Activated CD8-positive, alpha-beta memory T cell treated with anti-CD3 and anti-CD28 coated beads for 24 hours (primary cell): ENCODE measurements around the gene PIGL.
A peak's percentile ranks its signal among the peaks of the same experiment; 100 is the strongest.
"Not testable (repeated sequence)": the region's sequence is repeated elsewhere in the genome, so short reads cannot be mapped to it uniquely, and the experiment has no call there.

Source experiments
- DNase-seq: peaks from one replicate; pipeline ENCODE4 v3.0.0-alpha.2; 2020

The PIGL gene

DNA sequence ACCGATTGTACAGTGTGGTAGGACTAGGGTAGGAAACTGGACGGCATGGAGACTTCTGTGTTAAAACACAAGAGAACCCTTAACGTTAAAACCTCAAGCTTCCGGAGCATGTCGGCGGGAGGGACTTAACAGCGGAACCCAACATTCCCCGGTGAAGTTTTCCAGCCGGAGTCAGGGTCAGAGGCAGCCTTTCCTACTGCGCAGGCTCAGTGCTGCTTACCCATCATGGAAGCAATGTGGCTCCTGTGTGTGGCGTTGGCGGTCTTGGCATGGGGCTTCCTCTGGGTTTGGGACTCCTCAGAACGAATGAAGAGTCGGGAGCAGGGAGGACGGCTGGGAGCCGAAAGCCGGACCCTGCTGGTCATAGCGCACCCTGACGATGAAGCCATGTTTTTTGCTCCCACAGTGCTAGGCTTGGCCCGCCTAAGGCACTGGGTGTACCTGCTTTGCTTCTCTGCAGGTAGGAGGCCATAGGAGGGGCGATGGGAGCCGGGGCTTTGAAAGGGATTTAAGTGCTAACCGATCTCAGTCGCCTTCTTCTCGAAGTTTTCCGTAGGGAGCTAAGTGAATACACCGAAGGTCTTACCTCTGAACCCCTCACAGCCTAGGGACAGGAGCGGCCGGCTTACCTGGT, at the start of gene PIGL:
Gene PIGL (plus strand): TSS at position 209 of the 634 bp plus-strand sequence. CDS start 17 bp downstream, at position 226.
- DNase-seq: peak; percentile 95

DNA sequence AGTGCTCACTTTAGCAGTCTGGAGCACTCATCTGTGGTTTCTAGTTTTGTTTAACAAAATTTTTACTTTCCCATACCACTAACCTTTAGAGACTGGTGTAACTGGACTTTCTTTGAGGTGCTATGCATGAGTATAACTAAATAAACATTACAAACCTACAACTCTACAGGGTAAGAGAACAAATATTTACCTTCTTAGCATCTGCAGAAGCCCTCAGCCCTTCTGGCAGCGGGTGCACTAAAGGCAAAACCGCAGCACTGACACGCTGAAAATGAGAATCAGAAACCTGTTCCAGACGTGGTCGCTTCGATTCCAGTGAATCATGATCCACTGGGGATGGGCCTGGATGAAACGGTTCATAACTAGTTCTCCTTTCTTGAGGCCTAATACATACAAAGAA, 45.4 kb upstream of the PIGL start:
- DNase-seq: no peak

DNA sequence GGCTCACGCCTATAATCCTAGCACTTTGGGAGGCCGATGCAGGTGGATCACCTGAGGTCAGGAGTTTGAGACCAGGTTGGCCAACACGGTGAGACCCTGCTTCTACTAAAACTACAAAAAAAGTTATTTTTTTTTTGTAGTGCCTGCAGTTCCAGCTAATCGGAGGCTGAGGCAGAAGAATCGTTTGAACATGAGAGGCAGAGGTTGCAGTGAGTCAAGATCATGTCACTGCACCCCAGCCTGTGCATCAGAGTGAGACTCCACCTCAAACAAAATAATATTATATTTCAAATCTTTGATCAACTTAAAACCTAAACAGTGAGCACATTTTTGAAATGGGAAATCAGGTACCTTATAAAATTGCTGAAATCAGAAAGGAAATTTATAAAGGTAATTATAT, 38.2 kb upstream of the PIGL start:
- no peak for DNase-seq

DNA sequence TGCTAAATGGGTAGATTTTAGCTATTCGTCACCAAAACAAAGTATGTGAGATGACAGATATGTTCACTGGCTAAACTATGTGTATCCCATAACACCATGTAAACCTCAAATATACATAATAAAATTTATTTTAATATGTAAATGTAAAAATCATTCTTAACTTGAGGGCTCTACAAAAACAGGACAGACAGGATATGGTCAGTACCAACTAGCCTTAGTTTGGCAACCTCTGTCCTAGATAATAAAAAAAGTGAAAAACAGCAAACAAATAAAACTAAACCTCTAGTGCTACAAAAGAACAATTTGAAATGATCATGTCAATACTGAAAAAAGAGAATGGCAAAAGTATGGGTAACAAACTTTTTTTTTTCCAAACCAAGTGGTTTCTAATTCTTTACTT, 35.4 kb upstream of the PIGL start:
- no peak for DNase-seq

DNA sequence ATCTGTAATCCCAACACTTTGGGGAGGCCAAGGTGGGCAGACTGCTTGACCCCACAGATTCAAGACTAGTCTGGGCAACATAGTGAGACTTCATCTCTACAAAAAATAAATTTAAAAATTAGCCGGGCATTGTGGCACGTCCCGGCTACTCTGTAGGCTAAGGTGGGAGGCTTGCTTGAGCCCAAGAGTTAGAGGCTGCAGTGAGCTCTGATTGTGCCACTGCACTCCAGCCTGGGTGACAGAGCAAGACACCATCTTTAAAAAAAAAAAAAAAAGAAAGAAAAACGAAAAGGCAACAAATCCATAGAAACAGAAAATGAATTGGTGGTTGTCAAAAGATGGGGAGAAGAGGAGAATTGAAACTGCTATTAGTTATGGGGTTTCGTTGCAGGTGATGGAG, 29.4 kb upstream of the PIGL start:
- no peak for DNase-seq

DNA sequence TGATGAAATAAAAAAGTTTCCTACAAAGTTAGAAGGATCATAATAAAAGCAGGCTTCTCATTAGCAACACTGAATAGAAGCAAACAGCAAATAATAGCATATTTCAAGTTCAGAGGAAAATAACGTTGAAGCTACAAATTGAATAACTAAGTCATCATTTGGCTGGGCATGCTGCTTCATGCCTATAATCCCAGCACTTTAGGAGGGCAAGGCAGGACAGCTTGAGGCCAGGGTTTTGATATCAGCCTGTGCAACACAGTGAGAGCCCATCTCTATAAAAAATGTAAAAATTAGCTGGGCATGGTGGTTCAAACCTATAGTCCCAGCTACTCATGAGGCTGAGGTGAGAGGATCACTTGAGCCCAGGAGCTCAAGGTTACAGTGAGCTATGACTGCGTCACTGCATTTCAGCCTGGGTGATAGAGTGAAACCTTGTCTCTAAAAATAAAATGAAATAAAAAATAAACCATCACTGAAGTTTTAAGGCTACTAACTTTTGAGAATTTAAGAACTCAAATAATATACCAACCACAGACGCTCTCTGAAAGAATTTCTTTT, 27.1 kb upstream of the PIGL start:
- DNase-seq: no peak

DNA sequence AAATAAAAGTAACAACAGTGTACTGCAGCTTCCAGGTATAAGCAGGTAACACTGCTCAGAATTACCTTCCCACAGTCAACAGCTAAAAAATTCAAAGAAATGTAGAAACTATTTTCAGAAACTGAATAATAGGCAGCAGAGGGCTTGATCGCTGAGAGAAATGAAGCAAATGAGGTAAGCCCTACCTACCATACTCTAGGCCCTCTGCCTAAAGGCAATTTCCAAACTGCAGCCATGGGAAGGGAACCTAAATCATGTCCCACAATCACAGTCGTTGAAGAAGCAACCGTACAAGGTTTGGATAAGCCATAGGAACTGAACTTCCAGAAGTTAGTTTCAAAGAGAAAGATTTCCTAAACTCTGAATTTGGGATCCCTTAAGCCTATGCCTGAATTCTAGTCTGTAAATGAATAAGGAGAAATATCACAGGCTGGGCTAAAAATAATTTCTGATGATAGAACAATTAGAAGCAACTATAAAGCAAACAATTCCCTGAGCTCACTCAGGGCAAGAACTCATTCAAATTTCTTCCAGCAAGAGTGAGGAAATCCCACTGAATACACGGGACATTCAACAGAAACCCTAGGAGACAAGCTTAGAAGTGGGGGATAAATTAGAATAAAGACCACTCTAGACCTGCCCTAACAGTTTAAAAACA, 26.2 kb upstream of the PIGL start:
- no peak for DNase-seq

DNA sequence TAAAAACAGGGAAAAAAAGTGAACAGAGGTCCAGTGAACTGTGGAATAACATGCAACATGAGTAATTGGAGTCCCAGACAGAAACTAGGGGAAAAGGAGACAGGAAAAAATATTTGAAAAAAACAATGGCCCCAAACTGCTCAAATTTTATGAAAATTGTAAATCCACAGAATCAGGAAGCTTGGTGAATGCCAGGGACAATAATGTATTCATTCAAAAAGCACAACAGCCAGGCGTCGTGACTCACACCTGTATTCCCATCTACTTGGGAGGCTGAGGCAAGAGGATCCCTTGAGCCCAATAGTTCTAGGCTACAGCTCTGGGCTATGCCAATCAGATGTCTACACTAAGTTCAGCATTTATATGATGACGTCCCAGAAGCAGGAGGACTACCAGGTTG, 25.4 kb upstream of the PIGL start:
- DNase-seq: no peak

DNA sequence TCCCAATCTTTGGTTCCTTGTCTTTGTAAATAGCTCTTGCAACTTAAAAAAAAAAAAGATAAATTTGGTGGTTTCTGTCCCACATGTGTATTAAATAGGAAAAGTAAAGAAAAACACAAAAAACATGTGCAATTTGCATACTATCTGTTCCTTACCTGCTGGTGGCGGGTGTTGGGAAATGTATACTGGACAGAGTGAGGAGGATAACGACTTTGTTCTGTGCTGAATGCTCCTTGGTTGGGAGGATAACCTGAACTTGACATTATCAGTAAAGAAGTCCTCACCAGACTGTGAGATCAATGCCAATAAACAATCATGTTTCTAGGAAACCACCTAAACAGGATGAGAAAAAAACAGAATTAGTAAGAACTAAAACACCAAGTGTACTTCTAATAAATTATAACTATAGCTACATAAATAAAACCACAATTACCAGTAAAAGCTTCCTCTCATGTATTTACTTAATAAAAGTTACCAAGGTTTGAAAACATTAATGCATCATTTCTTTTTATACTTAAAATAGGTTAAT, 22.6 kb upstream of the PIGL start:
- DNase-seq: not testable (repeated sequence)

DNA sequence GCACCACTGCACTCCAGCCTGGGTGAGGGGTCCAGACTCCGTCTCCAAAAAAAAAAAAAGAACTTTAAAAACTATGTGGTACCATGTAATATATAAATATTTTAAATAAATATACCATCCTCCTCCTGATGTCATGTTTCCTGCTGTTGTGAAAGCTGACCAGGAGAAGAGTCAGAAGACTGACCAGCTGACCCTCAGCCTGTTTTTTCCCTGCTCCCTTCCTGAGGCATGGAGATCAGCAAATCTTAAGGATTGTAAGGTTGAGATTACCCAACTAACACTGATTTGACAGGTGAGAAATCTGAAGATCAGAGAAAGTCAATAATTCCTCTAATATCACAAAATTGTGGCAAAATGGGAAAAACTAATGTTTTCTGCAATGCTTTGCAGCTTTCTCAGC, 19.7 kb upstream of the PIGL start:
- DNase-seq: no peak

DNA sequence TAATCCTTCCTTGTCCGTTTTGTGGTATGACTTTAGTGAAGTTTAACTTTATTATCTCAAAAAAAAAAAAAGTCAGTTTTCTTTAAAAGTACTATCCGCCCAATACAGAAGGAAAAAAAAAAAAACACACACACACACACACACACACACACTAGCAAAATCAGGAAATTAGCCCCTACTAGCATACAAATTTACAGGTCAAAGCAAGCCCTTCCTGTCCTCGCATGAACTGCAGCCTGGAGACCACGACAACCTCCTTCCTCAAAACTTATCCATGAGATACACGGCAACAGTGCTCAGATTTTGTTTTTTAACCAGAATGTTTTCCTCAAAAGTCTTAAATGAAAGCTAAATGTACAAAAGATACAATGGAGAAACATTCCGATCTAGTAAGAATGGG, 17.9 kb upstream of the PIGL start:
- DNase-seq: no peak

DNA sequence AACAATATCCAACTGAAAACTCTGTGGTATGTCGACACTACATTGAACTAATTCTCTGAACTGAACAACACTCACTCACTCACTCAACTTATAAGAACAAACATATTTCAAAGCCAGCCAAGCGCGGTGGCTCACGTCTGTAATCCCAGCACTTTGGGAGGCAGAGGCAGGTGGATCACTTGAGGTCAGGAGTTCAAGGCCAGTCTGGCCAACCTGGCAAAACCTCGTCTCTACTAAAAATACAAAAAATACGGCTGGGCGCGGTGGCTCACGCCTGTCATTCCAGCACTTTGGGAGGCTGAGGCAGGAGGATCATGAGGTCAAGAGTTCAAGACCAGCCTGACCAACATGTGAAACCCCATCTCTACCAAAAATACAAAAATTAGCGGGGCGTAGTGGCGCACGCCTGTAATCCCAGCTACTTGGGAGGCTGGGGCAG, 15.3 kb upstream of the PIGL start:
- DNase-seq: not testable (repeated sequence)

DNA sequence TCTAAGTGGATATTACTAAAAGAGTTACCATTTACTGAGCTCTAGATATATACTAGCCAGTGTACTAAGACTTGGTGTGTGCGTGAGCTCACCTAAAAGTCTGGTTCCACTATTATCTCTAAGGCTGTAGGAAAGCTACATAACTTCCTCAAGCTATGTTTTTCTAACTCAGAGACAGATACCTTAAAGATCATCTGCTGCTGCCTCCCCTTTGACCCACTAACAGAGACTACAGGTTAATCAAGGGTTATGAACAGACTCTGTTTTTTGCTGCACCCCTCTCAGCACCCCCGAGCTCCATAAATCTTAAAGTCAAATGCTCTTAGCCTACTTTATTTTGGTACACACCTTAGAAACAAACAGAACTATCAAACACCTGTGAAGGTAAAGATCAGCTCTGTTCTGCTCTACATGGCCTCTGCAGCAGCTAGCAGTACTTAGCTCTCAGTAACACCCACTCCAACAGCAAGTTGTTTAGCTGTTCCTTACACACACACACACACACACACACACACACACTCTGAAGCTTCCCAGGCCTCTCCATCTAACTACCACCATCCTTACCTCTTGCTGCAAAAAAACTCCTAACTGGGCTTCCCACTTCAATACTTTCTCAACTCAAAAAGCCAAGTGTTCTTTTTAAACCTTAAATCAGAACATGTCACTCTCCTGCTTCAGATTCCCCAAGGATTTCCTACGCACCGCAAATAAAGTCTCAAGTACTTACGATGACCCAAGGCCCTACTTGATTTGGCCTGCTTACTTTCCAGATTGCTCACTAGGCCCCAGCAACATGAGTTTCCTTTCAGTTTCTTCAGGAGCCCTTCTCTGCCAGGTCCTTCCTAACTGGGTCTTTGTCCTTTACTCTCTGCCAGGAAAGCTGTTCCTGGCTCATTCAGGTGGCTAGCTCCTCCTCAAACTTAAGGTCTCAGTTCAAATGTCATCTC, 14.2 kb upstream of the PIGL start:
- DNase-seq: not testable (repeated sequence)

DNA sequence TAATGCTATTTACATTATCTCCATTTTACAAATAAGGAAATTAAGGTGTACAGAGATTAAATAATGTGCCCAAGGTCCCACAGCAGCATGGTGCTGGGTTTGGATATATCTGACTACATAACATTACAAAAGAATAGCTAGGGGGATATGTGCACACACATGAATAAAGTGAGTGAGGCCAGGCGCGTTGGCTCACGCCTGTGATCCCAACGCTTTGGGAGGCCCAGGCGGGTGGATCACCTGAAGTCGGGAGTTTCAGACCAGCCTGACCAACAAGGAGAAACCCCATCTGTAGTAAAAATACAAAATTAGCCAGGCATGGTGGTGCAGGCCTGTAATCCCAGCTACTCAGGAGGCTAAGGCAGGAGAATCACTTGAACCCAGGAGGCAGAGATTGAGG, 12.2 kb upstream of the PIGL start:
- DNase-seq: not testable (repeated sequence)

DNA sequence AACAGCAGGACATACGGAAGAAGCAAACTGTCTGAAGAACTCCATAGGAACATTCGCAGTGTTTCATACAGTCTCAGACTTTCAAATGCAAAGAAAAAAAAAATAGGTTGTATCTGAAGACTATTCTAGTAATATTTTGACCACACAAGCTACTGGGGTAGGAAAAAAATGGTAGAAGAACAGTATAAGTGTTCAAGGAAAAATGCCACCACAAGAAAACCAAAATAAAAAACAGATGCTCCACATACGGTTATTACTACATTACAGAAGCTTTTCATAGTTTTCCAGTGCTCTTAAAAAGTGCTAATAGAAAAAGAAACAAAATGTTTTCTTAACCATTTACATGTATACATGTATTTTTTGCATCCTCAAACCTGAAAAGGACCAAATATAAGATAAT, 5.4 kb upstream of the PIGL start:
- DNase-seq: no peak

DNA sequence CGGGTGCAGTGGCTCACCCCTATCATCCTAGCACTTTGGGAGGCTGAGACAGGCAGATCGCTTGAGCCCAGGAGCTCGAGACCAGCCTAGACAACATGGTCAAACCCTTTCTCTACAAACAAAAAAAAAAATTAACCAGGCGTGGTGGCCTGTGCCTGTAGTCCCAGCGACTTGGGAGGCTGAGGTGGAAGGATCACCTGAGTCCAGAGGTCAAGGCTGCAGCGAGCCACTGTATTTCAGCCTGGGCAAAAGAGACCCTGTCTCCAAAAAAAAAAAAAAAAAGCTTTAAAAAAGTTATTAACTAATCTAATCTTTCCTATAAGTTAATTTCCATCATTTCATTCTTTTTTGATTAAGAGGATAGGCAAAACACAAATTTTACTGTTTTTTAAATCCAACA, 4.2 kb upstream of the PIGL start:
- DNase-seq: no peak

DNA sequence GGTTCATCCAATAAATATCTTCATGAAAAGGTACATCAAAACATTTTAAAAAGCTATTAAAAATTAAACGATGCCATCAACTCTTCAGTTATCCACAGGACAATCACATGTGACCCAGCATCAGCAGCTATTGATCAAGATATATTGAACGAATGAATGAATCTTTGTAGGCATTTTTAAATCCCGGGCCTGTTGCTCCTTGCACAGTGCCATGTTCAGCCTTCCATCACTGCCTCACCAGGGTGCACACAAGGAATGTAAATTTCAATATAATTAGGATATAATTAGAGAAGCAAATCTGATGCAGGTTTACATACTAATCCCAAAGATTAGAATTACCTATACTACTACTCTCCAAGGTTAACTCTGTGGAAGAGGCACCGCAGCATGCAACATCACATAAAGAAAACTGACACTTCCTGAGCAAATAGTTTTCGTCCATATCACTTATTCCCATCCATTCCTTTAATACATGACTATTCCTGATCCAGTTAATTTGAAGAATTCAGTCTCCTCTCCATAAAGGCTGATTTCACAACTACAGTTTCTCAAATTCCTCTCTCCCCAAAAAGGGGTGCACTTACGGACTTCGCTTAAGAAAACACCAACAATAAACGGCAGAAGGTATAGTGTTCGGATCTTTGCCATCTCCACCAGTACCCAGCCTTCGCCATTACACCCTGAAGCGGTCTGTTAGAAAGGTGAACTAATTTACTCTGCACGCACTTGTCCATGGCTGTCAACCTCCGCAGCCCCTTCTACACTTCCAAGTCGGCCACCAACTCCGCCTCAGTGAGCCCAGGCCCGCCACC, 2.6 kb upstream of the PIGL start:
- no peak for DNase-seq

DNA sequence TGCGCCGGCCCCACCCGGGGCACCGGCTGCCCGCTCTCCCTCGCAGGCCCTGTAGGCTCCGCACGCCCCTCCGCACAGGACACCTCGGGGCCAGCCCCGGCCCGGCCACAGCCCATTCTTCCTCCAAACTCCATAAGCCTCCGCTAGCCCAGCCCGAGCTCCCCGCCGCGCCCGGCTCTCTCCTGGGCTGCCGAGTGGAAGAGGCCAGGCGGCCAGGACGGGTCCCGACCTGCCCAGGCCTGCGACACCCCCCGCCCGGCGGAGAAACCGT, 2.1 kb upstream of the PIGL start:
- no peak for DNase-seq

DNA sequence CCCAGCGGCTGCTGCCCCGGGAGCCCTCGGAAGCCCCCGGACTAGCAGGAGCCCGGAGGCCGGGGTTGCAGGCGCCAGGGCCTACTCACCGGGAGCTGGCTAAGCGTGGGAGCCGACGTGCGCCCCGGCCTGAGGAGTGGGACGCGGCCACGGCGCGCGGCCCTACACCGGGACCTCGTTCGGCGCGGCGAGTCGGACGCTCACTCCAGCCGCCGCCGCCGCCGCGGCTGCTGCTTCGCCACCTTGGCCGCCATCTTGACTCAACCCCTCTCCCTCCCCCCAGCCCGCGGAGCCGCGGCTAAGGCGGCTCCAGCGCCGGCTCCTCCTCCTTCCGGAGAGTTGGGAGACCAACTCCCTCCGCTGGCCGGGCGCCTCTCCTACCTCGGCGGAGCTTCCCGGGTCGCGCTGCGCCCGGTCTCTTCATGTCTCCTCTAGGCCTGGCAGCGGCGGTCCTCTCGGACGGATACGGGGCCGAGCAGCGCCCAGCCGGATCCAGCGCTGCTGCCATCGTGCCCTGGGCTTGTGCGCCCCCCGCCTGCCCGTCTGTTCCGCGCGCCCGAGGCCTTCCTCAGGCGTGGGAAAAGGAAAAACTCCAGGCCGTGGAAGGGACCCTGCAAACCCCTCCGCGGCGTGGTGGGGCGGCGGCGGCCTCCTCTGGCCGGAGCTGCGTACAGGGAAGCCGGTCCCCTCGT, 1.6 kb upstream of the PIGL start, which contains the start of gene NCOR1:
Gene NCOR1 (minus strand): TSS at position 262 of the 692 bp plus-strand sequence. CDS start 20,965 bp downstream, outside the sequence.
- peak; percentile 94 for DNase-seq

DNA sequence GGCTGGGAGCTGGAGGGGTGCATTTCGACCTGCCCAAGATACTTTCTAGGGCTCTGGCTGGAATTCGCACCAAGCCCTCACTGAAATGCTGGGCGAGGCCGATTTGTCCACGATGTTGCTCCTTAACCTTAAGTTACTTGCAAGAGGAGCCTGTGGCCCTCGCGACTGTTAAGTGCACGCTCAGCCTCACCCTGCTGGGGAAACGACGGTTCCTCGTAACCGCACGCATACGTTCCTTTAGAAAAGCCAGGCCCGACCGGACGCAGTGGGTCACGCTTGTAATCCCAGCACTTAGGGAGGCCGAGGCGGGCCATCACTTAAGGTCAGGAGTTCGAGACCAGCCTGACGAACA, 1.1 kb upstream of the PIGL start:
- no peak for DNase-seq

DNA sequence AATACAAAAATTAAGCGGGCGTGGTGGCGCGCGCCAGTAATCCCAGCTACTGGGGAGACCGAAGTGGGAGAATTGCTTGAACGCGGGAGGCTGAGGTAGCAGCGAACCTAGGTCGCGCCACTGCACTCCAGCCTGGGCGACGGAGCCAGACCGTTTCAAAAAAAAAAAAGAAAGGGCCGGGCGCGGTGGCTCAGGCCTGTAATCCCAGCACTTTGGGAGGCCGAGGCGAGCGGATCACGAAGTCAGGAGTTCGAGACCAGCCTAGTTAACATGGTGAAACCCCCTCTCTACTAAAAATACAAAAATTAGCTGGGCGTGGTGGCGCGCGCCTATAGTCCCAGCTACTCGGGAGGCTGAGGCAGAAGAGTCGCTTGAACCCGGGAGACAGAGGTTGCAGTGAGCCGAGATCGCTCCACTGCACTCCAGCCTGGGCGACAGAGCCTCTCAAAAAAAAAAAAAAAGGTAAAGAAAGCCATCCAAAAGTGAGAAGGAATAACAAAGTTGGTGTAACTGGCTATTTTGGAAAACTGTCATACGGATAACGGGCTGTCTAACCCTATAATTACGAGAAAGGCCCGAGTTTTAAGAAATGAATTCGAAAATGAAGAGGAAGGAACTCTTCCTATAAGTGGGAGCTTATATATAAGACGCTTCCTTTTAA, 539 bp upstream of the PIGL start:
- DNase-seq: not testable (repeated sequence)
